ENCODE results near the gene TTYH3. TPM values are rescaled to one million over a fixed set of nuclear protein-coding genes. Genes with fewer than 3 reads are reported as not detected.
A peak's percentile ranks its signal among the peaks of the same experiment; 100 is the strongest.

Gene TTYH3
- total and polyA plus RNA-seq, 2 of the 13 experiments (the other 11 are each of a cell fraction or from before 2014, with no cell fraction given): 26.3 to 50.0 TPM

- TF ChIP-seq ZNF609 (CRISPR knock-in tag; IDR thresholded peaks at IDR 0.05; ENCODE audit: borderline replicate concordance) (peak; percentile 77; the same call in 1 of the 2 replicates), PPARG (CRISPR knock-in tag; conservative IDR thresholded peaks at IDR 0.05) (0 out of 2 replicates have a peak, but pooled peaks have one; percentile 44), KDM3A (CRISPR knock-in tag; IDR thresholded peaks at IDR 0.05; ENCODE audit: low read depth) (peak; percentile 92), MLLT10 (CRISPR knock-in tag; IDR thresholded peaks at IDR 0.05) (no peak), HNRNPLL (IDR thresholded peaks at IDR 0.05; ENCODE audit: low read depth, low read length, poor library complexity, severe bottlenecking) (peak; percentile 26), ZNF556 (CRISPR knock-in tag; IDR thresholded peaks at IDR 0.05; ENCODE audit: borderline replicate concordance) (peak; percentile 93; the same call in 1 of the 2 replicates), ZSCAN20 (CRISPR knock-in tag; IDR thresholded peaks at IDR 0.05; ENCODE audit: borderline replicate concordance) (peak; percentile 95; the same call in 1 of the 2 replicates), ZNF430 (CRISPR knock-in tag; IDR thresholded peaks at IDR 0.05) (peak; percentile 95), ZFP90 (CRISPR knock-in tag; IDR thresholded peaks at IDR 0.05; ENCODE audit: borderline replicate concordance) (peak; percentile 95), ATF3 (CRISPR knock-in tag; IDR thresholded peaks at IDR 0.05) (no peak), ZNF232 (CRISPR knock-in tag; IDR thresholded peaks at IDR 0.05; ENCODE audit: borderline replicate concordance) (peak; percentile 89; the same call in 1 of the 2 replicates), ZNF335 (CRISPR knock-in tag; IDR thresholded peaks at IDR 0.05) (no peak), PAX8 (CRISPR knock-in tag; IDR thresholded peaks at IDR 0.05; ENCODE audit: borderline replicate concordance) (no peak), RFXANK (CRISPR knock-in tag; IDR thresholded peaks at IDR 0.05) (no peak), ZNF451 (CRISPR knock-in tag; IDR thresholded peaks at IDR 0.05) (peak; percentile 87; the same call in 1 of the 2 replicates), ZSCAN21 (CRISPR knock-in tag; IDR thresholded peaks at IDR 0.05; ENCODE audit: borderline replicate concordance) (peak; percentile 78), ZNF564 (CRISPR knock-in tag; IDR thresholded peaks at IDR 0.05) (peak; percentile 96), TCF12 (IDR thresholded peaks at IDR 0.05) (no peak), TCF12 (CRISPR knock-in tag; IDR thresholded peaks at IDR 0.05) (peak; percentile 89), ZNF724P (CRISPR knock-in tag; IDR thresholded peaks at IDR 0.05; ENCODE audit: borderline replicate concordance) (peak; percentile 84; the same call in 1 of the 2 replicates), ZNF331 (CRISPR knock-in tag; IDR thresholded peaks at IDR 0.05) (peak; percentile 73), ZNF296 (CRISPR knock-in tag; conservative IDR thresholded peaks at IDR 0.05) (0 out of 2 replicates have a peak, but pooled peaks have one; percentile 34), E2F1 (CRISPR knock-in tag; IDR thresholded peaks at IDR 0.05) (peak; percentile 59; the same call in 1 of the 2 replicates), SKI (IDR thresholded peaks at IDR 0.05; ENCODE audit: partially characterized antibody) (peak; percentile 74), ZNF337 (CRISPR knock-in tag; IDR thresholded peaks at IDR 0.05; ENCODE audit: borderline replicate concordance, low read depth) (0 out of 2 replicates have a peak, but pooled peaks have one; percentile 33)
Observed at GRCh38 chr7:2638224-2638991, 6.6 kb downstream of the TTYH3 start (continued).

Data from HepG2 (cell line).